ENCODE measurements around the gene TLR8.

TLR8 gene

GRCh38 chrX:12906046-12906761, at the start of gene TLR8:
Gene TLR8, plus strand, starts transcription at chrX:12906620. Its CDS starts 87 bp downstream, at chrX:12906707.
- H3K27me3 Mint-ChIP-seq (ENCODE audit: low read depth) = no peaks in the 10 kb centered on the region
- no peak within 1 kb of the TSS for H3K27ac Mint-ChIP-seq
- no peak for DNase-seq (ENCODE audit: low spot score)
- no peaks in the 10 kb centered on the region for H3K36me3 Mint-ChIP-seq (ENCODE audit: low read depth)
- no peak within 1 kb of the TSS for H3K4me3 Mint-ChIP-seq
- no peaks in the 10 kb centered on the region for H3K9me3 Mint-ChIP-seq
- H3K4me1 Mint-ChIP-seq (ENCODE audit: low read depth) = peaks cover 7% of the 10 kb centered on the region

- H3K27me3 Mint-ChIP-seq (ENCODE audit: low read depth) = no peaks in the 10 kb centered on the region
- no peak overlapping the region for H3K27ac Mint-ChIP-seq
- no peak overlapping the region for H3K4me3 Mint-ChIP-seq
- no peak for DNase-seq (ENCODE audit: low spot score)
- no peaks in the 10 kb centered on the region for H3K36me3 Mint-ChIP-seq (ENCODE audit: low read depth)
- H3K9me3 Mint-ChIP-seq = no peaks in the 10 kb centered on the region
- peaks cover 14% of the 10 kb centered on the region for H3K4me1 Mint-ChIP-seq (ENCODE audit: low read depth)
Observed at GRCh38 chrX:12865359-12865758, 41.1 kb upstream of the TLR8 start.

- no peak for DNase-seq (ENCODE audit: low spot score)
- Mint-ChIP-seq H3K4me1 (ENCODE audit: low read depth) (peaks cover 14% of the 10 kb centered on the region), H3K27me3 (ENCODE audit: low read depth) (no peaks in the 10 kb centered on the region), H3K27ac (no peak within 1 kb of the TSS), H3K36me3 (ENCODE audit: low read depth) (no peaks in the 10 kb centered on the region), H3K4me3 (no peak within 1 kb of the TSS), H3K9me3 (no peaks in the 10 kb centered on the region)
Observed at GRCh38 chrX:12866451-12867377, 39.7 kb upstream of the TLR8 start, which contains the start of gene TLR7. Gene TLR7, plus strand, starts transcription at chrX:12867072. Its CDS starts 507 bp downstream, at chrX:12867579.

- no peak for DNase-seq (ENCODE audit: low spot score)
- H3K4me3 Mint-ChIP-seq = no peak overlapping the region
- no peaks in the 10 kb centered on the region for H3K27me3 Mint-ChIP-seq (ENCODE audit: low read depth)
- H3K9me3 Mint-ChIP-seq = no peaks in the 10 kb centered on the region
- peaks cover 14% of the 10 kb centered on the region for H3K4me1 Mint-ChIP-seq (ENCODE audit: low read depth)
- no peak overlapping the region for H3K27ac Mint-ChIP-seq
- H3K36me3 Mint-ChIP-seq (ENCODE audit: low read depth) = no peaks in the 10 kb centered on the region
Observed at GRCh38 chrX:12867685-12868084, 38.7 kb upstream of the TLR8 start.

- Mint-ChIP-seq H3K36me3 (ENCODE audit: low read depth) (no peaks in the 10 kb centered on the region), H3K4me3 (no peak overlapping the region), H3K27me3 (ENCODE audit: low read depth) (no peaks in the 10 kb centered on the region), H3K9me3 (no peaks in the 10 kb centered on the region), H3K4me1 (ENCODE audit: low read depth) (peaks cover 14% of the 10 kb centered on the region), H3K27ac (no peak overlapping the region)
- DNase-seq (ENCODE audit: low spot score) = no peak
Observed at GRCh38 chrX:12868747-12869146, 37.7 kb upstream of the TLR8 start.

GRCh38 chrX:12871257-12871656, 35.2 kb upstream of the TLR8 start:
- Mint-ChIP-seq H3K36me3 (ENCODE audit: low read depth) (no peaks in the 10 kb centered on the region), H3K27me3 (ENCODE audit: low read depth) (no peaks in the 10 kb centered on the region), H3K27ac (no peak overlapping the region), H3K9me3 (no peaks in the 10 kb centered on the region), H3K4me3 (no peak overlapping the region), H3K4me1 (ENCODE audit: low read depth) (peaks cover 14% of the 10 kb centered on the region)
- no peak for DNase-seq (ENCODE audit: low spot score)

- Mint-ChIP-seq H3K27ac (no peak overlapping the region), H3K4me3 (no peak overlapping the region), H3K27me3 (ENCODE audit: low read depth) (no peaks in the 10 kb centered on the region), H3K9me3 (no peaks in the 10 kb centered on the region), H3K36me3 (ENCODE audit: low read depth) (no peaks in the 10 kb centered on the region), H3K4me1 (ENCODE audit: low read depth) (peaks cover 6% of the 10 kb centered on the region)
- no peak for DNase-seq (ENCODE audit: low spot score)
Observed at GRCh38 chrX:12872741-12873140, 33.7 kb upstream of the TLR8 start.

- H3K27ac Mint-ChIP-seq = no peak overlapping the region
- DNase-seq (ENCODE audit: low spot score) = no peak
Observed at GRCh38 chrX:12874581-12874980, 31.8 kb upstream of the TLR8 start.

GRCh38 chrX:12877386-12877785, 29.0 kb upstream of the TLR8 start:
- no peaks in the 10 kb centered on the region for H3K36me3 Mint-ChIP-seq (ENCODE audit: low read depth)
- H3K4me3 Mint-ChIP-seq = no peak overlapping the region
- H3K27me3 Mint-ChIP-seq (ENCODE audit: low read depth) = peaks cover 4% of the 10 kb centered on the region
- no peaks in the 10 kb centered on the region for H3K9me3 Mint-ChIP-seq
- DNase-seq (ENCODE audit: low spot score) = no peak
- no peak overlapping the region for H3K27ac Mint-ChIP-seq
- H3K4me1 Mint-ChIP-seq (ENCODE audit: low read depth) = no peaks in the 10 kb centered on the region

More at GRCh38 chrX:12874581-12874980, 31.8 kb upstream of the TLR8 start:
- Mint-ChIP-seq H3K4me3 (no peak overlapping the region), H3K9me3 (no peaks in the 10 kb centered on the region), H3K4me1 (ENCODE audit: low read depth) (no peaks in the 10 kb centered on the region), H3K36me3 (ENCODE audit: low read depth) (no peaks in the 10 kb centered on the region), H3K27me3 (ENCODE audit: low read depth) (no peaks in the 10 kb centered on the region)

GRCh38 chrX:12878536-12878935, 27.9 kb upstream of the TLR8 start:
- Mint-ChIP-seq H3K4me1 (ENCODE audit: low read depth) (no peaks in the 10 kb centered on the region), H3K27me3 (ENCODE audit: low read depth) (peaks cover 9% of the 10 kb centered on the region), H3K9me3 (no peaks in the 10 kb centered on the region), H3K27ac (no peak overlapping the region), H3K4me3 (no peak overlapping the region), H3K36me3 (ENCODE audit: low read depth) (no peaks in the 10 kb centered on the region)
- DNase-seq (ENCODE audit: low spot score) = no peak

GRCh38 chrX:12881914-12882313, 24.5 kb upstream of the TLR8 start:
- Mint-ChIP-seq H3K27ac (no peak overlapping the region), H3K4me3 (no peak overlapping the region), H3K36me3 (ENCODE audit: low read depth) (no peaks in the 10 kb centered on the region), H3K4me1 (ENCODE audit: low read depth) (no peaks in the 10 kb centered on the region), H3K9me3 (no peaks in the 10 kb centered on the region), H3K27me3 (ENCODE audit: low read depth) (peaks cover 19% of the 10 kb centered on the region)
- no peak for DNase-seq (ENCODE audit: low spot score)

GRCh38 chrX:12885508-12885907, 20.9 kb upstream of the TLR8 start:
- DNase-seq (ENCODE audit: low spot score) = no peak

GRCh38 chrX:12886545-12886944, 19.9 kb upstream of the TLR8 start:
- H3K36me3 Mint-ChIP-seq (ENCODE audit: low read depth) = no peaks in the 10 kb centered on the region
- H3K27me3 Mint-ChIP-seq (ENCODE audit: low read depth) = peaks cover 19% of the 10 kb centered on the region
- H3K4me3 Mint-ChIP-seq = no peak overlapping the region

More at GRCh38 chrX:12885508-12885907, 20.9 kb upstream of the TLR8 start:
- Mint-ChIP-seq H3K9me3 (no peaks in the 10 kb centered on the region), H3K27ac (no peak overlapping the region), H3K36me3 (ENCODE audit: low read depth) (no peaks in the 10 kb centered on the region), H3K4me3 (no peak overlapping the region), H3K4me1 (ENCODE audit: low read depth) (peaks cover 10% of the 10 kb centered on the region), H3K27me3 (ENCODE audit: low read depth) (peaks cover 19% of the 10 kb centered on the region)

GRCh38 chrX:12887141-12887540, 19.3 kb upstream of the TLR8 start:
- Mint-ChIP-seq H3K4me1 (ENCODE audit: low read depth) (peaks cover 22% of the 10 kb centered on the region), H3K9me3 (no peaks in the 10 kb centered on the region), H3K36me3 (ENCODE audit: low read depth) (no peaks in the 10 kb centered on the region), H3K27me3 (ENCODE audit: low read depth) (peaks cover 15% of the 10 kb centered on the region), H3K4me3 (no peak overlapping the region), H3K27ac (no peak overlapping the region)
- no peak for DNase-seq (ENCODE audit: low spot score)

More at GRCh38 chrX:12886545-12886944, 19.9 kb upstream of the TLR8 start:
- H3K27ac Mint-ChIP-seq = no peak overlapping the region
- peaks cover 20% of the 10 kb centered on the region for H3K4me1 Mint-ChIP-seq (ENCODE audit: low read depth)
- no peak for DNase-seq (ENCODE audit: low spot score)
- no peaks in the 10 kb centered on the region for H3K9me3 Mint-ChIP-seq
